Myocyte (in vitro differentiated cells): ENCODE data around the gene PSMD14. TPM values are rescaled to one million over a fixed set of nuclear protein-coding genes. Genes with fewer than 3 reads are reported as not detected.

Source experiments
- DNase-seq: peaks from one replicate; pipeline ENCODE4 v3.0.0-alpha.2; 2012; ENCODE audit warnings: low read depth
- total RNA-seq: library from RNA; depleted of rRNA; stranded (reverse); fragments of >200 nt; gene quantifications from 2 replicates; pipeline ENCODE4 v1.2.3, GENCODE V29; 2014

The PSMD14 gene
- total RNA-seq, 1 donor from 2014 or later, result 108 TPM

- no peak for DNase-seq
These were observed 73.3 kb downstream of the PSMD14 start for GRCh38 chr2:161381546-161381945.

GRCh38 chr2:161382747-161383146, 74.5 kb downstream of the PSMD14 start:
- DNase-seq, result no peak

GRCh38 chr2:161384864-161385263, 76.6 kb downstream of the PSMD14 start:
- no peak for DNase-seq

- peak; percentile 12 for DNase-seq
These were observed 78.1 kb downstream of the PSMD14 start for GRCh38 chr2:161386228-161386824.

- no peak for DNase-seq
These were observed 80.0 kb downstream of the PSMD14 start for GRCh38 chr2:161388146-161388779.

GRCh38 chr2:161391737-161392506, 83.7 kb downstream of the PSMD14 start:
- no peak for DNase-seq

GRCh38 chr2:161400076-161400475, 91.9 kb downstream of the PSMD14 start:
- DNase-seq, result no peak

GRCh38 chr2:161402297-161402696, 94.1 kb downstream of the PSMD14 start:
- DNase-seq, result no peak

- no peak for DNase-seq
These were observed 98.1 kb downstream of the PSMD14 start for GRCh38 chr2:161406316-161406715.

GRCh38 chr2:161407597-161407996, 99.4 kb downstream of the PSMD14 start:
- DNase-seq, result no peak

GRCh38 chr2:161409308-161409907, 101.2 kb downstream of the PSMD14 start:
- no peak for DNase-seq

GRCh38 chr2:161412346-161412745, 104.1 kb downstream of the PSMD14 start:
- no peak for DNase-seq

GRCh38 chr2:161414042-161415033, 106.1 kb downstream of the PSMD14 start:
- peak; percentile 58 for DNase-seq

- no peak for DNase-seq
These were observed 107.1 kb downstream of the PSMD14 start for GRCh38 chr2:161415034-161415986.

- DNase-seq, result no peak
These were observed 107.9 kb downstream of the PSMD14 start, which contains the start of gene TBR1 for GRCh38 chr2:161415987-161416707. TBR1 (plus strand) TSS chr2:161416297; CDS start chr2:161416411, 114 bp downstream.

- no peak for DNase-seq
These were observed 108.6 kb downstream of the PSMD14 start for GRCh38 chr2:161416708-161417437.

GRCh38 chr2:161417438-161418274, 109.4 kb downstream of the PSMD14 start:
- DNase-seq, result no peak
